Measurements from ENCODE around the gene DAPK1.
"Not testable (repeated sequence)": the region's sequence is repeated elsewhere in the genome, so short reads cannot be mapped to it uniquely, and the experiment has no call there.

Gene DAPK1

DNA sequence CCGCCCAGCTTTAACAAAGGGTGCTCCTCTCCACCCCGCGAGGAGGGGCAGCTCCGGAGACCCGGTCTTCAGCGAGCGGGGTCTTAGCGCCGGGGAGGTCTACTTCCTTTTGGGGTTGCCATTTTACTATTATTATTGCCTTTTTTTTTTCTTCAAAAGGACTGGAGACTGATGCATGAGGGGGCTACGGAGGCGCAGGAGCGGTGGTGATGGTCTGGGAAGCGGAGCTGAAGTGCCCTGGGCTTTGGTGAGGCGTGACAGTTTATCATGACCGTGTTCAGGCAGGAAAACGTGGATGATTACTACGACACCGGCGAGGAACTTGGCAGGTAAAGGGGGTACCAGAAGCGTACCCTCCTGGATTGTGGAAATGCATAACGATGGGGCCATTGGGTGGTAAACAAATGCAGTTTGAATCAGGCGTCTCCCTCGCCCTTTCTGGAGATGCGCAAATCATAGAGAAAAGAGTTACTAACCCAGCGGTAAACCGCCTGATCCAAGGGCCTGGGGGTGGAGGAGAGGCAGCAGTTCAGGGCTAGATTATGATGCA lies 1.2 kb downstream of the DAPK1 start:
- DNase-seq = no peak

DNA sequence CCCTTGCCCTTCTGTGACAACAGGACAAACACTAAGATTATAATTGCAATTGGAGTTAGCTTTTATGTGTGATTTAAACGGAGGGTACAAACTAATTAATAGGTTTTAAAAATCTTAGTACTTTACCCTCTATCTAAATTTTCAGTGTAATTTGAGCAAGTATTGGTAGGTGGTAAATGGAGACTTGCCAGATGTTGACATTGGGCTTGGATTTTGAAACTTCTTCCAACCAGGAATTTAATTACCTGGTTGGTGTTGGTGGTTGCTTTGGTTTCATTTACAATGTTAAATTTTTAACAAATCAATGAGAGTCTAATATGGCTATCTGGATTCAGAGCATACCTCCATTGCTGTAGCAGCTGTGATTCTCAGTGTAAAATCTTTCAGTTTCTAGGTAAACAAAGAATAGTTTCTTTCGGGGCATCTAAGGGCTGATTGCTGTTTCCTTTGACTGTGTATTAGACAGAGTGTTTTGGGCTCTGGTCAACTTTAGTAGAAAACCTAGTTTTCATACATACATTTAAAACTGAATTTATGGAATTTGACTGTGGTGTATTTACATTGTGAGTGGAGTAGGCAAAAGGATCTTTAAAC lies 1.9 kb downstream of the DAPK1 start:
- DNase-seq = no peak

DNA sequence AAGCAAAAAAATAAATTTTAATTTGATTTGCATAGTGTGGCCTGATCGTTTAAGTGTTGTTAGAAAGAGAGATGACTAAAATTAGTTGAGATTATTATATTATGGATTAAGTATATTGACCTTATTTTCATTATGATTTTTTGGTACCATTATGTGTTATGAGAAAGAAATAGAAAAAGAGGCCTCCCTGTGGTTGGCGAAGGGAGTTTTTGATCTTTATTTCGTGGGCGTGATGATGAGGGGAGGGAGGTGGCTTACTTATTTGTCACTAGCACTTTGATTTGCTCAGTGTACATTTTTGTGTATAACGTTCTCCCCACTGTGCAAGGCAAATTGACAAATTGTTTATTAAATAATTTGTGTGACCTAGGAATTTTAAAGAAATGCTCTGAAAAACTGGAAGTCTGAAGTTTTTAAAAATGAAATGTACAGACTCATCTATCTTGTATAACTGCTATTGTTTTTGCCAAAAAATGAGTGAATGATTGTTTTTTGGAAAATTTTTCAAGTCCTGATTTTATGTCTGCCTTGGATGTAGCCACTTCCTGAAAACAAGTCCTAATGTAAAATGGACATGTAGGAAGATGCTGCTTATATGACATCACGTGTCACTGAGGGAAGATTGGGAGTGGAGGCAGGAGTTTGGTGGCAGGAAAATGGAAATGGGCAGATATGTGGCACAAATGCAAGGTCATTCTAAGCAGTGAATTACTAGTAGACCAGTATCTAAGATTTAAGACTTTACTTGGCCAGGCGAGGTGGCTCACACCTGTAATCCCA lies 3.0 kb downstream of the DAPK1 start:
- no peak for DNase-seq

DNA sequence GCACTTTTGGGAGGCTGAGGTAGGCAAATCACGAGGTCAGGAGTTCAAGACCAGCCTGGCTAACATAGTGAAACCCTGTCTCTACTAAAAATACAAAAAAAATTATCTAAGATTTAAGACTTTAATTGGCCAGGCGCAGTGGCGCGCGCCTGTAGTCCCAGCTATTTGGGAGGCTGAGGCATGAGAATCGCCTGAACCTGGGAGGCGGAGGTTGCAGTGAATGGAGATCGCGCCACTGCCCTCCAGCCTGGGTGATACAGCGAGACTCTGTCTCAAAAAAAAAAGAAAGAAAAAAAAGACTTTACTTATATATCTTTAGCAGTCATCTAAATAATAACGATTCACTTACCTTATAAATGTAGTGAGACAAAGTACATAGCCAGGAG lies 3.6 kb downstream of the DAPK1 start:
- DNase-seq = not testable (repeated sequence)

DNA sequence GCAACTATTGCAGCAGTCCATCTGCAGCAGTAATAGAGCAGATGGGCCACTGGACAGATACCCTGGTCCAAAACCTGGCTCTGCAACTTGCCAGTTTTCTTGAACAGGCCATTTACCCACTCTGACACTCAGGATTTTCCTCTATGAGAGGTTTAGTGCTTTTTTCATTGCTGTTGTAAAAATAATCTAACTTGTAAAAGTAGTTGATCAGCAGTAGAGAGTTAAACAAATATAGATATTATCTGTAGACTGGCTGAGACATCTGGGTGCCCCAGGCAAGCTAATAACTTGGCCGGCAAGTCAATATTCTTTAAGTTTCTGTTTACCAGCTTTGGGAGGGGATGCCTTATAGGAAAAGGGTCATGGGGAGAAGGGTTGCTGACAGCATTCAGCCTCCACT lies 4.1 kb downstream of the DAPK1 start:
- no peak for DNase-seq

DNA sequence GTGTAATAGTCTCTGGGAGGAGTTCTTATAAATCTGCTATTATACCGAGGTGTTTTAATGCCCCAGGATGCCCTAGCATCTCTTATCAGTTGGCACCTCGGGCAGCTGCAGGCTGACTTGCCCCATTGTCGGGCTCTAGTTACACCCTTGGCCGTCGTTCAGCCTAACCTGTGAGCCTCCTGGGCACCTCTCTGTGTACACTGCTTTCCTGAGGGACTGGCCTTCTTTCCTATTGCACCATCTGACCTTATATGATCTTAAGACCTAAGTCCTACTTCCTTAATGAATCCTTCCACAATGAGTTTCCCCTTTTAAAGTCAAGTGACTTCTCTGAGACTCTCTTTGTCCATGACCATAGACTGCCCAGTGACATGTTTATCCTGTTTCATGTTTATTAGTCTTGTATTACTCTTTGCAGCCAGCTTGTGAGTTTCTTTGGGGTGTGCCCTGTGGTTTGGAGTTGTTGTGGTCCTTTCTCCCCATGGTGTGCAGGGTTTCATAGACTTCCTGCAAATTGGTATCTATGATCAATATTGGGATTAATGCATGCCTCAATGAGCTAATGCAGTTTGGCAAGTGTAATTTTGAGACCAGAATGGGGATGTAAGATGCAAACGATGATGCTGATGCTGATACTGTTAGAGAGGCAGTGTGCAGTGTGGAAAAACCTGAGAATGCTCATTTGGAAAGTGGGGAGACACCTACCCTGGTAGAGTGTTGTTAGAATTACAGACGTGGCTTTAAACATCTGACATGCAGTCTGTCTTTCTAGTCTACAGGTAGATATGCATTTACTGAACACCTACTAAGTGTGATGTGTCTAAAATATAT lies 4.9 kb downstream of the DAPK1 start:
- no peak for DNase-seq

DNA sequence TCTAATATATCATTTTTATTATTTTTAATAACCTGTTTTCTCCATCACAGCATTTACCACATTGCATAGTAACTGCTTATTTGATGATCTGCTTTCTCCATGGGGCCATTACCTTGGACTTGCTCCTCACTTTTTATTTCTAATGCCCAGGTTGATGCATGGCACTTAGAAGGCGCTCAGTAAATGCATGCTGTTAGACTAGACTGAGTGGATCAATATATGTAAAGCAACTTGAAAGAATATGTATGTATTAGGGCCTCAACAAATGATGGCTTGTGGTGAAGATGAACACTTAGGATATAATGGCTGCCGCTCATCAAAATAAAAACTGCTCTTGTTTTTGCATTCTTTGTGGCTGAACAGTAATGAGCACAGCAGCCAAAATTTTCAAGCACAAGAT lies 5.8 kb downstream of the DAPK1 start:
- DNase-seq = no peak

DNA sequence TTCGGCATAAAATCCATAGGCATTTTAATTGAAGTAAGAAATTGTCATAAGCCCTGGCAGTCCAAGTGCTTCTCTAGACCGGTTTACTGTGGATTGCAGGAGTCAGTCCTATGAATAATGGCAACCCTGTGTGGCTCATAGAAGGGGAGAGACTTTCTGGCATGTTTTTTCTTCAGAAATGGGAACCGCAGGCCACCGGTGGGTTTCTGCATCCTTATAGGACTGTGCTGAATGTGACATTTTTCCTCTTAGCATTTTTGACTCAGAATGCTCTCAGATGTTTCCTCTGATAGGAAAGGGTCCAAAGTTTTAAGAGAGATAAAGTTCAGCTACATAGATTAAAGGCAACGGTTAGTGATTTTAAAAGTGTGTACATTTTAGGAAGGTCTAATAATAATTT lies 6.3 kb downstream of the DAPK1 start:
- no peak for DNase-seq

DNA sequence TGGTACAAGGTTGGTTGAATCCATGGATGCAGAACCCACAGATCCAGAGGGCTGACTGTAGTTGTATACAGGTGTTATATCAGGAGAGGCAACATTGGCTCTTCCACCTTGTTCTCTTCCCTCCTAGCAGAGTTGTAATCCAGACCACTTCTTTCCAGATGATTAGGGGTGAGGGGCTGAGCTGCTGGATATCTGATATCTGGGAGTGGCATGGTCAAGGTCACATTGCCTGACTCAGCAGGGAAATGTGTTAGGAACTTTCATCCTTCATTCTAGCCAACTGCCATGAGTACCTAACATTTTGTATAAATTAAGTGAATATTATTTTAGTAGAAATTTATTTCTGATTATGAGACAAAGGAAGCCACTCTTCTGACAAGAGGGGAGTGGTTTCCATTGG lies 7.3 kb downstream of the DAPK1 start:
- DNase-seq = no peak

DNA sequence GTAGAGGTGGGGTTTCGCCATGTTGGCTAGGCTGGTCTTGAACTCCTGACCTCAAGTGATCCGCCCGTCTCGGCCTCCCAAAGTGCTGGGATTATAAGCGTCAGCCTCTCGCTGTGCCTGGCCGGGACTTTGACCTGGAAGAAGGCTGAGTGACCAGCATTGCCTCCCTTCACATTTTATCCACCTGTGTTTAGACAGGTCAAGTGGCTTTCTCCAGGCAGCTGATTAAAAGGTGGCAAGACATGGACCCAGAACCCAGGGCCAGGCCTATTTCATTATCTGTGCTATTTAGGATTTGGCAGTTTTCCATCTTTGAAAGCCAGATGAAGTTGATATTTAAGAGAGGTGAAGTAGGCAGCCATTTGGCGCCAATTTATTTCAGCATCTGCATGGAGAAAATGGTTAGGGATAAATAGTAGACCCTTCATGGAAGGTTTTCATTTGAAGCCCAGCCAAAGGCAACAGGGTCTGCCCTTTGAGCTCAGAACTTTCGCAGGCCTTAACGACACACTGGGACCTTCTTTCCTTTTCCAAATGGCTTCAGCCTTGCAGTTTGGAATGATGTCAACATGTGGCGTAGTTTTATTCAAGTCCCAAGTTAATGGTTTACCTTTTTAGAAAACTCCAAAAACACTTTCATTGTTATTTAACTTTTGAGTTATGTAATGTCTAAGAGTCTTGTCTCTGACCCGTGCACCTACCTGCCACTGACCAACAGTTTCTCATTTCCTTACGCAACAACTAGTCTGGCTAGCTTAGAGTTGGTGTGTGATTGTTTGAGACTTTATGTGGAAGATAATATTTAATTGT lies 8.4 kb downstream of the DAPK1 start:
- DNase-seq = no peak

DNA sequence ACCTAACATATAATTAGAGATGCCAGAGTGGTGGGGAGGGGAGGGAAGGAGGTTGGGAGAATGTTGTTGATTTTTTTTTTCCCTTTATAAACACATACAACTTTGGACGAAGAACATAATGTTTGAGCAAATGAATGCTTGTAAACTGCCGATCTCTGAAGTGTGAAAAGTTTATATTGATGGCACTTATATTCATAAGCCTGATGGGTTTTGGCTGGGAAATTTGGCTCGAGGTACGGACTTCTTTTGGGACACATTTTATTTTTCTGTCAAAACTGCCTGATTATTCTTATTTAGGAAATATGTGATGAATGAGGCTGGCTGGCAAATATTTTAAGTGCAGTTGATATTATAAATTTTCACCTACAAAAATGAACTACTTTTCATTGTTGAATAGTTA lies 9.9 kb downstream of the DAPK1 start:
- no peak for DNase-seq

DNA sequence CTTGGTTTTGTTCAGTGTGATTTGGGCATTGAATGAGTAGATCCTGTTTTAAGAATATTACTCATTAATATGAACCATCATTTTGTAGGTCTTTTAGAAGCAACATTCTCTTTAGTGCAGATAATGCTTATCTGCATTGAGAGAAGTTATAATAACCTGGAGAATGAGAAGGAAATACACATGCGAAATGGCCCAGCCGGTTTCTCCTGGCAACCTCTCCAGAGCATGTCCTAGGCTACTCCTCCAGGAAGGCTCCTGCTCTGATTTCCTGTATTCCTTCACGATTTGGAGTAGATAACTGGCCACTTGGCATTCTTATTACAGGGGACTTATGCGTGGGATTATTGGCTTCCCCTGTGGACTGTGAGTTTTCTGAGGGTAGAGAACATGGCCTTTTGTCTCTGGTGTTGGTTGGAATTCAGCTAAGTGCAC lies 12.6 kb downstream of the DAPK1 start:
- no peak for DNase-seq

DNA sequence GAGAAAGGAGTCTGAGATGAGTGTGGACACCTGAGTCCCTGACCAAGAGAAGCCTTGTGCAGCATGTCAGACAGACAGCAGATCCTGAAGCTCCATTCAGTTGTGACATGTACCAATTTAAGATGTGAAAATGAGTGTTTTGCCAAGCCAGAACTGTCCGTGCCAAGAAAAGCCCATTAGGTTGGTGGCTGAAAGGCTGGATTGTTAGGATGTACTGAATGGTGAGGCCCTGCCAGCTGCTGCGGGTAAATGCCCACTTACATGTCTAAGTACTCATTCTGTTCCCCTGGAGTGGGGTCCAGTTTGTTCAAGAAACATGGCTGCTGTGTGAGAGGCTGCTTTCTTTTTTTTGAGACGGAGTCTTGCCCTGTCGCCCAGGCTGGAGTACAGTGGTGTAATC lies 14.6 kb downstream of the DAPK1 start:
- DNase-seq = no peak

DNA sequence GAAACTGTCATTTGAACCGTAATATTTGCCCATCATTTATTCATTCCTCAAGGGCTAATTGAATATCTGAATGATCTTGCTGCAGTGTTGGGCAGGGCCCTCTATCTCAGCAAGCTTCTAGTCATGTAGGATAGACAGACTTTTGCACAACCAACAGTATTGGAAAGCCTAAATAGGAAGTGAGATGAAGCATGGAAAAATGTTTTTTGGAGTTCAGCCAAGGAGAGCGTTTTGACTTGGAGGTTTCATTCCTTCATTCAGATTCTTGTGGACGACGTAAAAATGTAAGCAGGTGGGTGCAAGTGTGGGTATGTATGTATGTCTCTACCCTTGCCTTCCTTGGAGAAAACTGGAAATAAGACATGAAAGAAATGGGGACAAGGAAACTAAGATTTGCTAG lies 15.5 kb downstream of the DAPK1 start:
- DNase-seq = no peak

DNA sequence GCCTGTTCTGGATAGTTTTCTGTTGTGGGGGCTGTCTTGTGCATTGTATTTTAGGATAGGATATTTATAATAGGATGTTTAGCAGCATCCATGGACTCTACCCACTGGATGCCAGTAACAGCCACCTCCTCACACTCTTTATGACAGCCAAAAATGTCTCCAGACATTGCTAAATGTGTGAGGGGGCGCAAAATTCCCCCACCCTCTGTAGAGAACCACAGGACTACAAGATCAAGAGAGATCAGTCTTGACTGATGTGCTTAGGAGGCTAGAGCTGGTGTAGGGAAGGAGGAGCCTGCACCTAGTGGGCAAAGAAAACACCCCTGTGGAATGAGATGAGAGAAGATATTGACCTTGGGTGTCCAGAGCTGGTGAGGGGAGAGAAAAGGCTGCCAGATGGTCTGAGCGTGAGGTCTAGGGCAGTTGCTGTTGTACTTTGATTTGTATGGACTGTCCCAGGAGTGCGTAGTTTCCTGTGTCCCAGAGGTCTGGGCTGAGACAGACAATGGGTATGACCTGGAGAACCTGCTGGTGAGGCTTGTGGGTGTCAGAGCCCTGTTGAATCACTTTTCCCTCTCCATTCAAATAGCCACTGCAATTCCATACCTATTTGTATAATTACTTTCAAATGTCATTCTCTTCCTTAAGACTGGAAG lies 16.3 kb downstream of the DAPK1 start:
- no peak for DNase-seq

DNA sequence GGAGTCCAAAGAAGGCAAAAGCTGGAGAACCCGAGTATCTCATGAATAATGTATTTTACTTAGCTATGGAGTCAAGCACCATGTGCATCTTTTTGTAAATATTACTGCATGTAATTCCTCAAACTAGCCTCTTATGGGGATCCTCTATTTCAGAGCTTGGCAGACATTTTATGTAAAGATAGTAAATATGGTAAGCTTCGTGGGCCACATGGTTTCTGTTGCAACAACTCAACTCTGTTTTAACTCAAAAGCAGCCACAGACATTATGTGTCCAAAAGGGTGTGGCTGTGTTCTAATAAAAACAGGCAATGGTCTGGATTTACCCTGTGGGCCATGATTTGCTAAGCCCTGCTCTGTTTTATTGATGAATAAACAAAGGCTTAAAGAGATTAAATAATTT lies 17.3 kb downstream of the DAPK1 start:
- DNase-seq = no peak

DNA sequence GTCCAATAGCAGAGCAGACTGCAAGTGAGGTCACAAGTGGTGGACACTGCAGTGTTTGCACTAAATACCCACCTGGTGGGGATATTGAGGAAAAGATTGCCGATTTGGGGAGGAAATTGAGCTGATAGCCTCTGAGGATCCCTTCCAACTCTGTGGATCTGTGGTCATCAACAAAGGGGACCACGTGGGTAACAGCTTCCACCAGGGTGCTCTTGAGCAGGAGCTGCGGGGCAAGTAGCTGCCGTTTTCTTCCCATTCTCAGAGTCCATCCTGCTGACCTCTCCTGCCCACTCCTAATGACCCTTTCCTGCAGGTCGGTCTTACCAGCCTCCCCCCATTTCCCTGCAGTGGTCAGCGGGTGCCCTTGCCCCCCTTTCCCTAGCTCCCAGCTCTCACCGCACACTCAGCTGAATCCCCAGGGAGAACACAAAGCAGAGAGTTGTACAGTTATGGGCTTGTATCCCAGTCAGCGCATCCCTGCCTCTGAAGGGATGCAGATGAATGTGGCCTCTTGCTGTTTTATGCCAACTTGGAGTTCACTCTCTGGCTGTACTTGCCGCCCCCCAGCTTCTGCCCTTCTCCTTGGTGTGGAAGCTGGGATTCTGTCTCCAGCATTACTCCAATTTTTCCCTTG lies 18.0 kb downstream of the DAPK1 start:
- no peak for DNase-seq

DNA sequence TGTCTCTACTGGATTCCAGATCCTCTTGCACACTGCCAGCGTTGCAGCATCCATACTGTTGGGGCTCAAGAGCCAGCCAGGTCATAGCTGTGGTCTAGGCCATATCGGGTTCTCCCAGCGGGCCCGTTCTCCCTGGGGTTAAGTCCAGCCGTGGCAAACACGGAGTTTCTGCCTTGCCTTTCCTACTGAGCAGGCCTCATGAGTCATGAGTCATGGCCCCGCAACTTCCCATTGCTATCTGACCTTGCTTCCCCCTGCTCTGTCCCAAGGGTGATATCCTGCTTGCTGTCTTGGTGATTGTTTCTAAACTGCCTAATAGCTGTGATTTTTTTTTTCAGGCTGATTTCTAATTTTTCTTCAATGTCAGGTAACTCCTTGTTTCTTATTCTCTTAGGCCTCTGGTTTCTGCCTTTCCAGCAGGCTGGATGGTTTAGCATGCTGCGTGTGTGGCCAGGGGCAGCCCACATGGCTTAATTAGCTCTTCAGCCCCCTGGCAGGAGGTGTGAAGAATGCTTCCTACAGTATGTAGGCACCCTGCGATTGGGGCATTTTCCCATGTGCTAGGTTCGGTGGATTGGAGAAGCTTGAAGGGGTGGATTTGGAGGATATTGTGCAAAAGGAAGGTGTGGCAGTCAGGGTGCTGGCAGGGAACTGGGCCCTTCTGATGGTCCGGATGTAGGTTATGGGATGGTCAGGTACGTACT lies 18.7 kb downstream of the DAPK1 start:
- no peak for DNase-seq

DNA sequence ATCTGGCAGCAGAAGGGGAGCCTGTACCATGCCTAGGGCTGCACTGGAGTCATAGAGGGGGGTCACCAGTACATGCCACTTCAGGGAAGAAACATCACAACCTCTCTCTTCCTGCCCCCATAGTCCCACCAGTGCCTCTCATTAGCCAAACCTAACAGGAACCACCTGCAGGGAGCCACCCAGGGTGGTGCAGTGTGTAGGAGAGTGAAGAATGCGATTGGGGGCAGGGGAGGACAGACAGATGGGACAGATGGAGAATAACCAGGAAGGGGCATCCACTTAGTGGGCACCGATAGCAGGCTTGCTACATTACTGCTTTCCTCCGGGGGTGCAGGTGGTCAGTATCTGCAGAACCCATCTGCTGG lies 19.2 kb downstream of the DAPK1 start:
- no peak for DNase-seq

DNA sequence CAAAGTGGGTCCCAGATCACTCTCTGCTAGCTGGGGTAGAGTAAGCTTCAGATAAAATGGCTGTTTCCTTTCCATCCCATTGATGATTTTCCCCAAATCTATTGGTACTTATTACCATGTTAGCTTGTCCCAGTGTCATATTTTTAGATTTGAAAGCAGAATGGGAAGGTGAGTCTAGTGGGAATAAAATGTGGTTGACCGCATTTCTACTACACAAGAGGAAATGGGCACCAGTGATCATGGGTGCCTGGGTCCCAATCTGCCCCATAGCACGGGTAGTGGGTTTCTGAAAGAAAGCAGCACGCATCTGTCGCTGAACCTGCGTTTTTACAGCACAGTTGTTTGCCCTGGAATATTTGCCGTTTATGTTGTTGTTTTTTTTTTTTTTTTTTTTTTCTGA lies 20.1 kb downstream of the DAPK1 start:
- DNase-seq = no peak

DNA sequence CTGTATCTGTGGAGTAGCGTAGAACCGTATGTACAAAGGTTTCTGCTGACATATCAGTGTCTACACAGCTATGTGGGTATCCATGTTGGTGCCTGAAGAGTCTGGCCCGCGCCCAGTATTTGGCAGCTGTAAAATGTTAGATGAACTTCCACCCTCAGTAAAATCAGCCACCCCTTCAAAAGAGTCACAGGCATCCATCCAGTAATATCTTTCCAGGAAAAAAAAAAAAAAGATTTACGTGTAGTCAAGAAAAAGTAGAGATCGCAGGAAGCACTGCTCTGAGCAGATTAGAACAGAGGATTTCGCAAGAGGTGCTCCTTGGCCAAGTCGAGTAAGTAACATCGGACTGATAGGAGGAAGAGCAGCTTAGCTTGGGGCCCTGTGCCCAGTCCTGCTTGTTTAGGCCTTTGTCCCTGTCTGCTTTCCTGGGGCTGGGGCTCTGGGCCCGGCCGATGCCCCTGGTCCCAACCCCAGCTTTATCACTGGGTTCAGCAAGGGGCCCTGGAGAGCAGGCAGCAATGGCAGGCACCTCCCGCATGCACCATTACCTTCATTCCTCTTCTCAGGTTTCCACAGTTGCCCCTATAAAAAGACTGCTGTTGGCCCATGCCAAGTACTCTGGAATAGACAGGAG lies 21.2 kb downstream of the DAPK1 start:
- DNase-seq = no peak

Data from CD4-positive, alpha-beta T cell treated with Interleukin-10 for 1 hour (primary cell).